ENCODE results near the gene SLC44A5. TPM values are rescaled to one million over a fixed set of nuclear protein-coding genes. Genes with fewer than 3 reads are reported as not detected.

SLC44A5 gene
- total and polyA plus RNA-seq, 10 of the 15 experiments (the other 5 are each of a cell fraction or from before 2014, with no cell fraction given) = 0.04 to 1.3 TPM; not detected in 8

- TF ChIP-seq, protein P1, sequence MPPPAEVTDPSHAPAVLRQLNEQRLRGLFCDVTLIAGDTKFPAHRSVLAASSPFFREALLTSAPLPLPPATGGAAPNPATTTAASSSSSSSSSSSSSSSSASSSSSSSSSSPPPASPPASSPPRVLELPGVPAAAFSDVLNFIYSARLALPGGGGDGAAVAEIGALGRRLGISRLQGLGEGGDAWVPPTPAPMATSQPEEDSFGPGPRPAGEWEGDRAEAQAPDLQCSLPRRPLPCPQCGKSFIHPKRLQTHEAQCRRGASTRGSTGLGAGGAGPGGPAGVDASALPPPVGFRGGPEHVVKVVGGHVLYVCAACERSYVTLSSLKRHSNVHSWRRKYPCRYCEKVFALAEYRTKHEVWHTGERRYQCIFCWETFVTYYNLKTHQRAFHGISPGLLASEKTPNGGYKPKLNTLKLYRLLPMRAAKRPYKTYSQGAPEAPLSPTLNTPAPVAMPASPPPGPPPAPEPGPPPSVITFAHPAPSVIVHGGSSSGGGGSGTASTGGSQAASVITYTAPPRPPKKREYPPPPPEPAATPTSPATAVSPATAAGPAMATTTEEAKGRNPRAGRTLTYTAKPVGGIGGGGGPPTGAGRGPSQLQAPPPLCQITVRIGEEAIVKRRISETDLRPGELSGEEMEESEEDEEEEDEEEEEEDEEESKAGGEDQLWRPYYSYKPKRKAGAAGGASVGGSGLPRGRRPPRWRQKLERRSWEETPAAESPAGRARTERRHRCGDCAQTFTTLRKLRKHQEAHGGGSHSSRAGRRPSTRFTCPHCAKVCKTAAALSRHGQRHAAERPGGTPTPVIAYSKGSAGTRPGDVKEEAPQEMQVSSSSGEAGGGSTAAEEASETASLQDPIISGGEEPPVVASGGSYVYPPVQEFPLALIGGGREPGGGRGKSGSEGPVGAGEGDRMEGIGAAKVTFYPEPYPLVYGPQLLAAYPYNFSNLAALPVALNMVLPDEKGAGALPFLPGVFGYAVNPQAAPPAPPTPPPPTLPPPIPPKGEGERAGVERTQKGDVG (CRISPR knock-in tag; IDR thresholded peaks at IDR 0.05) = no peak
- TF ChIP-seq SUZ12 (IDR thresholded peaks at IDR 0.05; ENCODE audit: unreplicated experiment) (no peak), STAT1 (conservative IDR thresholded peaks at IDR 0.05) (no peak), CHD4 (IDR thresholded peaks at IDR 0.05) (no peak), FOXK2 (IDR thresholded peaks at IDR 0.05) (no peak), IRF3 (IDR thresholded peaks at IDR 0.05) (no peak)
Measured at GRCh38 chr1:75440274-75440673, 170.6 kb downstream of the SLC44A5 start (continued).

DNA sequence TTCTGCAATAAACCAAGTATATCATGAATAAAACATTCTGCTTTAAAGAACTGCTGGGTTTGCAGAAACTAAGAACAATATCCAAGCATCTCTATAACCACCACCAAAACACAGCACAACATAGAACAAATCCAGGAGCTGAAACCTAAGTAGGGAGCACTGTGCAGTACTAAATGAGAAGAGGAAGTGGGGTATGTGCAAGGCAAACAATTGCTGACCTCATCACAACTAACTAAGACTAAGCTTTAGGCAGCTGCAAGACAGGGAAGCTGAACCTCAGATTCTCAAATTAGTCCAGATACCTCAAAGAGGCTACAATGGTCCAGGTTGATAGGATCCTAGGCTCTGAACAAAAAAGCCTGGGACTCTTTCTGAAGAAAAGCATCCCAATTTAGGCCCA lies 172.6 kb downstream of the SLC44A5 start:
- Histone ChIP-seq H3K4me1 (ENCODE audit: control insufficient read depth, insufficient read depth, low read length) (no peaks in the 10 kb centered on the region), H3K4me3 (no peak overlapping the region), H4K20me1 (ENCODE audit: control insufficient read depth, insufficient read depth) (no peaks in the 10 kb centered on the region), H3K36me3 (ENCODE audit: control insufficient read depth in 2 of 2, insufficient read depth in 2 of 2, low read length in 1 of 2) (no peaks in the 10 kb centered on the region), H3K4me2 (ENCODE audit: control insufficient read depth, insufficient read depth) (no peak overlapping the region), H3K79me2 (ENCODE audit: control insufficient read depth, insufficient read depth, low read length) (no peaks in the 10 kb centered on the region), H2AFZ (ENCODE audit: control insufficient read depth, low read depth, low read length) (no peak overlapping the region), H3K9ac (ENCODE audit: control insufficient read depth, insufficient read depth, low read length) (no peak overlapping the region), H3K27ac (ENCODE audit: control insufficient read depth, insufficient read depth) (no peak overlapping the region), H3K9me3 (replicated peaks; ENCODE audit: control insufficient read depth, insufficient read depth, low read length) (no peaks in the 10 kb centered on the region), H3K27me3 (replicated peaks in 1 of 2; ENCODE audit: control insufficient read depth in 2 of 2, insufficient read depth in 2 of 2, low read length in 1 of 2) (no peaks in the 10 kb centered on the region)
- in situ Hi-C loops (cut with MboI) (no loop called here), intact Hi-C loops (cut with micrococcal nuclease; ENCODE audit: unreplicated experiment) (loop anchor here (10.0 kb wide), 1 partner anchor 196 kb away; no protein-coding TSS in a partner anchor)
- ChIA-PET SMC1A (ENCODE audit: uncharacterized antibody, unreplicated experiment) (interaction anchor here (0.6 kb wide), 1 partner anchor 167 kb away, joined by 3 read pairs; no protein-coding TSS in a partner anchor), POLR2A (no interaction called here), RAD21 (ENCODE audit: unreplicated experiment) (no interaction called here), CTCF (interaction anchor here (1.0 kb wide), 1 partner anchor 9 kb away, joined by 3 read pairs; no protein-coding TSS in a partner anchor)
- no peak for FAIRE-seq
- DNase-seq (ENCODE audit: low read depth, low spot score) = no peak
- TF ChIP-seq NFYA (IDR thresholded peaks at IDR 0.05; ENCODE audit: borderline replicate concordance, low read depth, low read length) (no peak), SPI1 (IDR thresholded peaks at IDR 0.05; ENCODE audit: borderline replicate concordance, insufficient read depth, low read depth, low read length) (peak; percentile 55; the same call in 1 of the 2 replicates)
- no TSS peak for BruUV-seq (replicated peaks)
- ATAC-seq = peak; percentile 53; the same call in 1 of the 3 replicates

Data from GM12878 (cell line).